OCI-LY1 (cell line): ENCODE measurements around the gene CDYL2.

ENCODE experiments used
- H2AFZ ChIP-seq: fragments of 200-600 bp; sonication (generic), shearing (Covaris generic); 2 replicates; pipeline ENCODE4 v1.6.0; 2014; ENCODE audit warnings: antibody characterized with exemption, mild to moderate bottlenecking, low read length
- H3F3A ChIP-seq: fragments of 200-600 bp; sonication (generic), shearing (Covaris generic); 2 replicates; pipeline ENCODE4 v1.6.0; 2014; ENCODE audit warnings: mild to moderate bottlenecking, antibody characterized with exemption, low read length, moderate library complexity; ENCODE audit not compliant: insufficient read depth
- H3K27ac ChIP-seq: fragments of 200-600 bp; sonication (generic); 2 replicates; pipeline ENCODE4 v1.5.1; 2014; ENCODE audit warnings: low read length, mixed run types, mild to moderate bottlenecking, low read depth; ENCODE audit not compliant: poor library complexity, severe bottlenecking
- H3K27me3 ChIP-seq: fragments of 200-600 bp; sonication (generic); 2 replicates; pipeline ENCODE4 v1.6.0; 2014; ENCODE audit warnings: antibody characterized with exemption, mild to moderate bottlenecking, low read length, moderate library complexity; ENCODE audit not compliant: insufficient read depth
- H3K36me3 ChIP-seq: fragments of 200-600 bp; sonication (generic); 2 replicates; pipeline ENCODE4 v1.6.1; 2014; ENCODE audit warnings: mild to moderate bottlenecking, antibody characterized with exemption, low read length, moderate library complexity, mixed read lengths; ENCODE audit not compliant: insufficient read depth
- H3K4me1 ChIP-seq: fragments of 200-600 bp; sonication (generic); 2 replicates; pipeline ENCODE4 v1.5.1; 2014; ENCODE audit warnings: mild to moderate bottlenecking, low read length, moderate library complexity; ENCODE audit not compliant: insufficient read depth, severe bottlenecking
- H3K4me2 ChIP-seq: fragments of 200-600 bp; sonication (generic), shearing (Covaris generic); 2 replicates; pipeline ENCODE4 v1.6.1; 2014; ENCODE audit warnings: low read length
- H3K4me3 ChIP-seq: fragments of 200-600 bp; sonication (generic); 2 replicates; pipeline ENCODE4 v1.5.1; 2014; ENCODE audit warnings: low read length, low read depth, mild to moderate bottlenecking, mixed read lengths; ENCODE audit not compliant: poor library complexity, severe bottlenecking
- H3K79me2 ChIP-seq: fragments of 200-600 bp; shearing (Covaris generic); 2 replicates; pipeline ENCODE4 v1.6.1; 2016; ENCODE audit warnings: mixed run types, low read length, mixed read lengths; ENCODE audit not compliant: insufficient read depth
- H3K9ac ChIP-seq: fragments of 200-600 bp; sonication (generic), shearing (Covaris generic); 2 replicates; pipeline ENCODE4 v1.6.1; 2014; ENCODE audit warnings: mild to moderate bottlenecking, low read length, mixed read lengths
- H3K9me2 ChIP-seq: fragments of 200-600 bp; sonication (generic), shearing (Covaris generic); 2 replicates; pipeline ENCODE4 v1.6.1; 2014; ENCODE audit warnings: low read depth, mild to moderate bottlenecking, low read length, mixed read lengths
- H3K9me3 ChIP-seq: fragments of 200-600 bp; shearing (Covaris generic); 2 replicates; pipeline ENCODE4 v1.6.1; 2014; ENCODE audit warnings: low read length, mixed read lengths
- H4K20me1 ChIP-seq: fragments of 200-600 bp; sonication (generic), shearing (Covaris generic); 2 replicates; pipeline ENCODE4 v1.6.0; 2016; ENCODE audit warnings: mild to moderate bottlenecking, low read length; ENCODE audit not compliant: insufficient read depth
- EZH2 ChIP-seq: fragments of 200-600 bp; sonication (generic), shearing (Covaris generic); IDR thresholded peaks from 2 replicates; pipeline ENCODE4 v1.8.0; 2017; ENCODE audit warnings: borderline replicate concordance, mixed run types, mild to moderate bottlenecking, antibody characterized with exemption, low read length, moderate library complexity, mixed read lengths
- TF ChIP-seq, protein P1 (sequence below): fragments of 200-600 bp; sonication (generic), shearing (Covaris generic); IDR thresholded peaks from 2 replicates; pipeline ENCODE4 v1.5.1; 2017; ENCODE audit warnings: mild to moderate bottlenecking, antibody characterized with exemption, low read length, moderate library complexity, mixed read lengths

The CDYL2 gene

GRCh38 chr16:80587071-80587470 is 217.3 kb downstream of the CDYL2 start:
- H3K4me1 ChIP-seq = no peaks in the 10 kb centered on the region
- no peaks in the 10 kb centered on the region for H3K27me3 ChIP-seq
- no peak overlapping the region for H3K9ac ChIP-seq
- H3K79me2 ChIP-seq = no peaks in the 10 kb centered on the region
- no peak for TF ChIP-seq EZH2
- TF ChIP-seq, protein P1, sequence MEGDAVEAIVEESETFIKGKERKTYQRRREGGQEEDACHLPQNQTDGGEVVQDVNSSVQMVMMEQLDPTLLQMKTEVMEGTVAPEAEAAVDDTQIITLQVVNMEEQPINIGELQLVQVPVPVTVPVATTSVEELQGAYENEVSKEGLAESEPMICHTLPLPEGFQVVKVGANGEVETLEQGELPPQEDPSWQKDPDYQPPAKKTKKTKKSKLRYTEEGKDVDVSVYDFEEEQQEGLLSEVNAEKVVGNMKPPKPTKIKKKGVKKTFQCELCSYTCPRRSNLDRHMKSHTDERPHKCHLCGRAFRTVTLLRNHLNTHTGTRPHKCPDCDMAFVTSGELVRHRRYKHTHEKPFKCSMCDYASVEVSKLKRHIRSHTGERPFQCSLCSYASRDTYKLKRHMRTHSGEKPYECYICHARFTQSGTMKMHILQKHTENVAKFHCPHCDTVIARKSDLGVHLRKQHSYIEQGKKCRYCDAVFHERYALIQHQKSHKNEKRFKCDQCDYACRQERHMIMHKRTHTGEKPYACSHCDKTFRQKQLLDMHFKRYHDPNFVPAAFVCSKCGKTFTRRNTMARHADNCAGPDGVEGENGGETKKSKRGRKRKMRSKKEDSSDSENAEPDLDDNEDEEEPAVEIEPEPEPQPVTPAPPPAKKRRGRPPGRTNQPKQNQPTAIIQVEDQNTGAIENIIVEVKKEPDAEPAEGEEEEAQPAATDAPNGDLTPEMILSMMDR = no peak
- no peaks in the 10 kb centered on the region for H3K36me3 ChIP-seq
- H3K4me2 ChIP-seq = no peak overlapping the region
- H3K27ac ChIP-seq = no peak overlapping the region
- H3K9me3 ChIP-seq = no peaks in the 10 kb centered on the region
- no peak overlapping the region for H2AFZ ChIP-seq
- H3K9me2 ChIP-seq = no peaks in the 10 kb centered on the region
- no peaks in the 10 kb centered on the region for H4K20me1 ChIP-seq
- no peaks in the 10 kb centered on the region for H3F3A ChIP-seq
- no peak overlapping the region for H3K4me3 ChIP-seq

GRCh38 chr16:80586476-80586875 is 217.9 kb downstream of the CDYL2 start:
- no peaks in the 10 kb centered on the region for H3K9me3 ChIP-seq
- no peak overlapping the region for H3K4me2 ChIP-seq
- H3K27me3 ChIP-seq = no peaks in the 10 kb centered on the region
- H3K79me2 ChIP-seq = no peaks in the 10 kb centered on the region
- H3K36me3 ChIP-seq = no peaks in the 10 kb centered on the region
- no peak overlapping the region for H2AFZ ChIP-seq
- no peaks in the 10 kb centered on the region for H3F3A ChIP-seq
- no peaks in the 10 kb centered on the region for H4K20me1 ChIP-seq
- H3K9me2 ChIP-seq = no peaks in the 10 kb centered on the region
- no peak overlapping the region for H3K4me3 ChIP-seq
- H3K9ac ChIP-seq = no peak overlapping the region
- H3K27ac ChIP-seq = no peak overlapping the region
- no peak for TF ChIP-seq EZH2
- TF ChIP-seq, protein P1 = no peak
- no peaks in the 10 kb centered on the region for H3K4me1 ChIP-seq

- Histone ChIP-seq H3K4me1 (no peaks in the 10 kb centered on the region), H2AFZ (no peak overlapping the region), H3K36me3 (no peaks in the 10 kb centered on the region), H3K79me2 (no peaks in the 10 kb centered on the region), H4K20me1 (no peaks in the 10 kb centered on the region), H3K4me3 (no peak overlapping the region), H3K27me3 (no peaks in the 10 kb centered on the region), H3K9ac (no peak overlapping the region), H3K9me3 (no peaks in the 10 kb centered on the region), H3K27ac (no peak overlapping the region), H3K4me2 (no peak overlapping the region), H3F3A (no peaks in the 10 kb centered on the region), H3K9me2 (no peaks in the 10 kb centered on the region)
- TF ChIP-seq EZH2 = no peak
- TF ChIP-seq, protein P1 = no peak
Measured at GRCh38 chr16:80585764-80586163, 218.6 kb downstream of the CDYL2 start.
